Measurements from ENCODE around the gene SH3RF1. TPM values are rescaled to one million over a fixed set of nuclear protein-coding genes. Genes with fewer than 3 reads are reported as not detected.

Gene SH3RF1
- total RNA-seq, 1 experiment from 2014 or later: 16.6 TPM

DNA sequence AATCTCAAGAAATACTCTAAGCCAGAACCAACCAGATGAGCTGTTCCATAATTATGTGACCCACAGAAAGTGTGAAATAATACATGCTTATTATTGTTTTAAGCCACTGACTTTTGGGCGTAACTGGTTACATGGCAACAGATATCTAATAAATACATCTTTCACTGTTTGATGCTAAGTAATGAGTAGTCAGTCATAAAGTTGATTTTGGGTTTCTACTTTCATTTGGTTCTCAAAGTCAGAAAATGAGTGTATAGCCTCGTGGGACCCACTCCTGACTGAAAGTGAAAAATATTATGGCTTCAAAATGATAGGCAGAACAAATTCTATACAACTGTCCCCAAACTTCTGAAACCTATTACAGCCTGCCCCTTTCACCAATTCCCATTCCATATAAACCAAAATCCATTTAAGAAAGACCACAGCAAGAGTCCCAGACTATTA, 172.7 kb downstream of the SH3RF1 start (continued):
- TF ChIP-seq, protein P1, sequence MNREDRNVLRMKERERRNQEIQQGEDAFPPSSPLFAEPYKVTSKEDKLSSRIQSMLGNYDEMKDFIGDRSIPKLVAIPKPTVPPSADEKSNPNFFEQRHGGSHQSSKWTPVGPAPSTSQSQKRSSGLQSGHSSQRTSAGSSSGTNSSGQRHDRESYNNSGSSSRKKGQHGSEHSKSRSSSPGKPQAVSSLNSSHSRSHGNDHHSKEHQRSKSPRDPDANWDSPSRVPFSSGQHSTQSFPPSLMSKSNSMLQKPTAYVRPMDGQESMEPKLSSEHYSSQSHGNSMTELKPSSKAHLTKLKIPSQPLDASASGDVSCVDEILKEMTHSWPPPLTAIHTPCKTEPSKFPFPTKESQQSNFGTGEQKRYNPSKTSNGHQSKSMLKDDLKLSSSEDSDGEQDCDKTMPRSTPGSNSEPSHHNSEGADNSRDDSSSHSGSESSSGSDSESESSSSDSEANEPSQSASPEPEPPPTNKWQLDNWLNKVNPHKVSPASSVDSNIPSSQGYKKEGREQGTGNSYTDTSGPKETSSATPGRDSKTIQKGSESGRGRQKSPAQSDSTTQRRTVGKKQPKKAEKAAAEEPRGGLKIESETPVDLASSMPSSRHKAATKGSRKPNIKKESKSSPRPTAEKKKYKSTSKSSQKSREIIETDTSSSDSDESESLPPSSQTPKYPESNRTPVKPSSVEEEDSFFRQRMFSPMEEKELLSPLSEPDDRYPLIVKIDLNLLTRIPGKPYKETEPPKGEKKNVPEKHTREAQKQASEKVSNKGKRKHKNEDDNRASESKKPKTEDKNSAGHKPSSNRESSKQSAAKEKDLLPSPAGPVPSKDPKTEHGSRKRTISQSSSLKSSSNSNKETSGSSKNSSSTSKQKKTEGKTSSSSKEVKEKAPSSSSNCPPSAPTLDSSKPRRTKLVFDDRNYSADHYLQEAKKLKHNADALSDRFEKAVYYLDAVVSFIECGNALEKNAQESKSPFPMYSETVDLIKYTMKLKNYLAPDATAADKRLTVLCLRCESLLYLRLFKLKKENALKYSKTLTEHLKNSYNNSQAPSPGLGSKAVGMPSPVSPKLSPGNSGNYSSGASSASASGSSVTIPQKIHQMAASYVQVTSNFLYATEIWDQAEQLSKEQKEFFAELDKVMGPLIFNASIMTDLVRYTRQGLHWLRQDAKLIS (CRISPR knock-in tag; IDR thresholded peaks at IDR 0.05; ENCODE audit: borderline replicate concordance): no peak
- no peak for TF ChIP-seq MYBL2 (CRISPR knock-in tag; IDR thresholded peaks at IDR 0.05)
- TF ChIP-seq NFATC4 (CRISPR knock-in tag; IDR thresholded peaks at IDR 0.05): no peak
- TF ChIP-seq TCF7 (CRISPR knock-in tag; IDR thresholded peaks at IDR 0.05; ENCODE audit: low read depth): no peak

DNA sequence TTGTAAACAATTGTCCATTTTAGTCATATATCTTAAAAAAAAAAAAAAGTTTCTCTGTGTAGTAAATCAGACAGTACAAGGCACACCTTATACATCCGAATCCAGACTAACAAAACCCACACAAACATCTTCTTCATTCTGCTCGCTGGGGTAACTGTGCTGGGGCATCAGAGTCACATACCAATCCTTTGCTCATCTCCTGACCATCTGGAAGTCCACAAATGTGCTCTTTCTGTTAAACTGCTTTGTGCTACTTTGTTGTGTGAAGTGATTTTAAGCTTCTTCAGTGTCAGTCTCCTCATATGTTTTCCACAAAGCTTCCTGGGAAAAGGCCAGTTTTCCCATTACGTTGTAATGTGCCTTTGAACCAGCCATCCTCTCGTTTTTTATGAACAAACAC, 174.5 kb downstream of the SH3RF1 start:
- DNase-seq (ENCODE audit: low spot score) (no peak), ATAC-seq (no peak)
- peaks cover 23% of the 10 kb centered on the region for H3K36me3 Mint-ChIP-seq

DNA sequence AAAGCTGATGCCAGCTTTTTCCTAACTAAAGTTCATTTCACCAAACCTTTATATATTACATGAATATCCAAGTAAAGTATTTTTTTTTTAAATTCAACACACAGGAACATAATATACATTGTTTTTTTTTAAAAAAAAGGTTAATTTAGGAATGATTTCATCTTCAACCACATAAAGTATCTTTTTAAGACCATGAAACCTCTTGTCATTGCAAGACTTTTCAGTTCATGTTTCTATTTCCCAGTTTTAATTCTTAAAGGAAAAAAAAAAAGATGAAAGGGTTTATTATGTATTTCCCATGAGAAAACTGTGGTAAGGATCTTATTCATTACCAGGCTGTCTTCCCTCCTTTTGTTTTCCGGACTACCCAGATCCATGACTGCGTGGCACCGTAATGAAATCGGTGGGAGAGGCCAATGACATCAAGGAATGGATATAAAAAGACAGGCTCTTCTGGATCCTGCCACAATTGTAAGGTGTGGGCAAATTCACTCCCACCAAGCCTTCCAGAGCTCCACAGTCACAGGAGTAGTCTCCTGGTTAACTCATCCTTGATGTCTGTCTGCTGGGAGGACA, 176.0 kb downstream of the SH3RF1 start:
- POLR2A ChIA-PET: no interaction called here
- H3K36me3 Mint-ChIP-seq: peaks cover 30% of the 10 kb centered on the region
- CTCF ChIA-PET: no interaction called here

More for the DNA sequence above, 174.5 kb downstream of the SH3RF1 start:
- Mint-ChIP-seq H3K4me3 (no peak overlapping the region), H3K27me3 (ENCODE audit: low read depth) (no peaks in the 10 kb centered on the region), H3K4me1 (peaks cover 7% of the 10 kb centered on the region), H3K27ac (peak overlapping the region; percentile 15; the same call in 1 of the 2 replicates), H3K9me3 (no peaks in the 10 kb centered on the region)
- TF ChIP-seq, protein P2, sequence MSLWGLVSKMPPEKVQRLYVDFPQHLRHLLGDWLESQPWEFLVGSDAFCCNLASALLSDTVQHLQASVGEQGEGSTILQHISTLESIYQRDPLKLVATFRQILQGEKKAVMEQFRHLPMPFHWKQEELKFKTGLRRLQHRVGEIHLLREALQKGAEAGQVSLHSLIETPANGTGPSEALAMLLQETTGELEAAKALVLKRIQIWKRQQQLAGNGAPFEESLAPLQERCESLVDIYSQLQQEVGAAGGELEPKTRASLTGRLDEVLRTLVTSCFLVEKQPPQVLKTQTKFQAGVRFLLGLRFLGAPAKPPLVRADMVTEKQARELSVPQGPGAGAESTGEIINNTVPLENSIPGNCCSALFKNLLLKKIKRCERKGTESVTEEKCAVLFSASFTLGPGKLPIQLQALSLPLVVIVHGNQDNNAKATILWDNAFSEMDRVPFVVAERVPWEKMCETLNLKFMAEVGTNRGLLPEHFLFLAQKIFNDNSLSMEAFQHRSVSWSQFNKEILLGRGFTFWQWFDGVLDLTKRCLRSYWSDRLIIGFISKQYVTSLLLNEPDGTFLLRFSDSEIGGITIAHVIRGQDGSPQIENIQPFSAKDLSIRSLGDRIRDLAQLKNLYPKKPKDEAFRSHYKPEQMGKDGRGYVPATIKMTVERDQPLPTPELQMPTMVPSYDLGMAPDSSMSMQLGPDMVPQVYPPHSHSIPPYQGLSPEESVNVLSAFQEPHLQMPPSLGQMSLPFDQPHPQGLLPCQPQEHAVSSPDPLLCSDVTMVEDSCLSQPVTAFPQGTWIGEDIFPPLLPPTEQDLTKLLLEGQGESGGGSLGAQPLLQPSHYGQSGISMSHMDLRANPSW (CRISPR knock-in tag; conservative IDR thresholded peaks at IDR 0.05; ENCODE audit: low read depth): no peak
- TF ChIP-seq, protein P3, sequence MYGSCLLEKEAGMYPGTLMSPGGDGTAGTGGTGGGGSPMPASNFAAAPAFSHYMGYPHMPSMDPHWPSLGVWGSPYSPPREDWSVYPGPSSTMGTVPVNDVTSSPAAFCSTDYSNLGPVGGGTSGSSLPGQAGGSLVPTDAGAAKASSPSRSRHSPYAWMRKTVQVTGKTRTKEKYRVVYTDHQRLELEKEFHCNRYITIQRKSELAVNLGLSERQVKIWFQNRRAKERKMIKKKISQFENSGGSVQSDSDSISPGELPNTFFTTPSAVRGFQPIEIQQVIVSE (CRISPR knock-in tag; IDR thresholded peaks at IDR 0.05; ENCODE audit: borderline replicate concordance): no peak
- no peak for TF ChIP-seq ZNF219 (CRISPR knock-in tag; IDR thresholded peaks at IDR 0.05; ENCODE audit: borderline replicate concordance)
- no peak for TF ChIP-seq SMAD3 (CRISPR knock-in tag; IDR thresholded peaks at IDR 0.05; ENCODE audit: borderline replicate concordance)
- TF ChIP-seq FOXP1 (CRISPR knock-in tag; IDR thresholded peaks at IDR 0.05; ENCODE audit: borderline replicate concordance): no peak
- TF ChIP-seq, protein P4, sequence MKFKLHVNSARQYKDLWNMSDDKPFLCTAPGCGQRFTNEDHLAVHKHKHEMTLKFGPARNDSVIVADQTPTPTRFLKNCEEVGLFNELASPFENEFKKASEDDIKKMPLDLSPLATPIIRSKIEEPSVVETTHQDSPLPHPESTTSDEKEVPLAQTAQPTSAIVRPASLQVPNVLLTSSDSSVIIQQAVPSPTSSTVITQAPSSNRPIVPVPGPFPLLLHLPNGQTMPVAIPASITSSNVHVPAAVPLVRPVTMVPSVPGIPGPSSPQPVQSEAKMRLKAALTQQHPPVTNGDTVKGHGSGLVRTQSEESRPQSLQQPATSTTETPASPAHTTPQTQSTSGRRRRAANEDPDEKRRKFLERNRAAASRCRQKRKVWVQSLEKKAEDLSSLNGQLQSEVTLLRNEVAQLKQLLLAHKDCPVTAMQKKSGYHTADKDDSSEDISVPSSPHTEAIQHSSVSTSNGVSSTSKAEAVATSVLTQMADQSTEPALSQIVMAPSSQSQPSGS (CRISPR knock-in tag; IDR thresholded peaks at IDR 0.05; ENCODE audit: borderline replicate concordance, low read depth): no peak
- no peak for TF ChIP-seq ESRRA (CRISPR knock-in tag; IDR thresholded peaks at IDR 0.05; ENCODE audit: borderline replicate concordance)
- TF ChIP-seq MYBL2 (CRISPR knock-in tag; IDR thresholded peaks at IDR 0.05): no peak
- TF ChIP-seq GRHL2 (CRISPR knock-in tag; IDR thresholded peaks at IDR 0.05; ENCODE audit: insufficient replicate concordance, severe bottlenecking): no peak
- no peak for TF ChIP-seq ZNF121 (CRISPR knock-in tag; IDR thresholded peaks at IDR 0.05)
- ChIA-PET POLR2A (no interaction called here), CTCF (no interaction called here)

More for the DNA sequence above, 176.0 kb downstream of the SH3RF1 start:
- no peaks in the 10 kb centered on the region for H3K27me3 Mint-ChIP-seq (ENCODE audit: low read depth)
- H3K9me3 Mint-ChIP-seq: peaks cover 6% of the 10 kb centered on the region
- no peak for TF ChIP-seq ZNF423 (CRISPR knock-in tag; IDR thresholded peaks at IDR 0.05)
- no peak for TF ChIP-seq GTF2I (CRISPR knock-in tag; conservative IDR thresholded peaks at IDR 0.05)
- no peak for TF ChIP-seq MYBL2 (CRISPR knock-in tag; IDR thresholded peaks at IDR 0.05)
- ATAC-seq: no peak
- no peak overlapping the region for H3K4me3 Mint-ChIP-seq
- DNase-seq (ENCODE audit: low spot score): no peak
- peaks cover 5% of the 10 kb centered on the region for H3K4me1 Mint-ChIP-seq
- H3K27ac Mint-ChIP-seq: peak overlapping the region; percentile 3; the same call in 1 of the 2 replicates
